B cell (primary cell): ENCODE results near the gene CYRIA.

ENCODE experiments used
- EZH2 ChIP-seq: IDR thresholded peaks from 2 replicates; pipeline ENCODE4 v1.6.1; 2012; ENCODE audit warnings: borderline replicate concordance, low read depth, mild to moderate bottlenecking, moderate library complexity, low read length; ENCODE audit not compliant: insufficient read depth, poor library complexity, severe bottlenecking
- TF ChIP-seq, protein P1 (sequence below): fragments of 200-600 bp; IDR thresholded peaks from one replicate; pipeline ENCODE4 v1.8.0; 2022; ENCODE audit warnings: antibody characterized with exemption, mild to moderate bottlenecking

GRCh38 chr2:16624436-16624780, 41.2 kb downstream of the CYRIA start:
- TF ChIP-seq, protein P1, sequence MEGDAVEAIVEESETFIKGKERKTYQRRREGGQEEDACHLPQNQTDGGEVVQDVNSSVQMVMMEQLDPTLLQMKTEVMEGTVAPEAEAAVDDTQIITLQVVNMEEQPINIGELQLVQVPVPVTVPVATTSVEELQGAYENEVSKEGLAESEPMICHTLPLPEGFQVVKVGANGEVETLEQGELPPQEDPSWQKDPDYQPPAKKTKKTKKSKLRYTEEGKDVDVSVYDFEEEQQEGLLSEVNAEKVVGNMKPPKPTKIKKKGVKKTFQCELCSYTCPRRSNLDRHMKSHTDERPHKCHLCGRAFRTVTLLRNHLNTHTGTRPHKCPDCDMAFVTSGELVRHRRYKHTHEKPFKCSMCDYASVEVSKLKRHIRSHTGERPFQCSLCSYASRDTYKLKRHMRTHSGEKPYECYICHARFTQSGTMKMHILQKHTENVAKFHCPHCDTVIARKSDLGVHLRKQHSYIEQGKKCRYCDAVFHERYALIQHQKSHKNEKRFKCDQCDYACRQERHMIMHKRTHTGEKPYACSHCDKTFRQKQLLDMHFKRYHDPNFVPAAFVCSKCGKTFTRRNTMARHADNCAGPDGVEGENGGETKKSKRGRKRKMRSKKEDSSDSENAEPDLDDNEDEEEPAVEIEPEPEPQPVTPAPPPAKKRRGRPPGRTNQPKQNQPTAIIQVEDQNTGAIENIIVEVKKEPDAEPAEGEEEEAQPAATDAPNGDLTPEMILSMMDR, result no peak
- no peak for TF ChIP-seq EZH2
